Gastroesophageal sphincter (tissue), 3 donors: ENCODE data around the gene ERP44.

Experiments used
- POLR2A ChIP-seq, 2 donors: fragments of 450-650 bp; IDR thresholded peaks; one replicate each; pipeline ENCODE4 v1.6.1; 2017; ENCODE audit warnings: antibody characterized with exemption in 2 of 2, mild to moderate bottlenecking in 2 of 2, moderate library complexity in 1 of 2
- POLR2AphosphoS5 ChIP-seq: sonication (generic); formaldehyde crosslinking; IDR thresholded peaks from one replicate; pipeline ENCODE4 v1.6.1; 2017; ENCODE audit warnings: antibody characterized with exemption
- TF ChIP-seq, protein P1 (sequence below), 4 experiments: fragments of 200-600 bp in 2 of 4; fragments of 450-650 bp in 2 of 4; sonication (generic) in 1 of 4; IDR thresholded peaks; one replicate each; pipeline ENCODE4 v1.5.1; 2017 to 2019; ENCODE audit warnings: antibody characterized with exemption in 4 of 4, mild to moderate bottlenecking in 2 of 4, moderate library complexity in 2 of 4

DNA sequence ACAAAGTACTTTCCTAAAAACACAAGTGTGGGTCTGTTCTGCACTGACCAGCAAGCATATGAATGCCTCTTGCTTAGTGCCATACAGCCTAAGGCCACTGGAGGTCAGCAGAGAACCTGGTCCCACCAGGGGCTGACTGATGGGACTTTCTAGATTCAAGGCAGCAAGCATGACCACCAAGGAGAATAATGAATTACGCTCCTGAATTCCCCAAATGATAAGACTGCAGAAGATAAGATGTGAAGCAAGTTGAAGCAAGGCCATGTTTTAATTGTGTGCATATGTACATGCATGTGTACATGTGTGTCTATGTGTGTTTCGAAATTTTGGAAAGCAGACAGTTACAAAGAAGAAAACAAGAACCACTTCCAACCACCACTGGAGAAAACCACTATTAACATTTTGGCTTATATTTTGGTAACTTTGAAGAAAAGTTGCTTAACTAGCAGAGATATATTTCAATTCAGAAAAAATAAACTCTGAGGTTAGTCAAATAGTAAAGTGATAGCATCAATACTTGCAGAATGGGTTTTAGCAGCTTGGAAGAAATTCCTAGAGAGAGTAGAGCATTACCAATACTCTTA is 70.5 kb downstream of the ERP44 start:
- TF ChIP-seq POLR2AphosphoS5, result no peak
- TF ChIP-seq, protein P1, sequence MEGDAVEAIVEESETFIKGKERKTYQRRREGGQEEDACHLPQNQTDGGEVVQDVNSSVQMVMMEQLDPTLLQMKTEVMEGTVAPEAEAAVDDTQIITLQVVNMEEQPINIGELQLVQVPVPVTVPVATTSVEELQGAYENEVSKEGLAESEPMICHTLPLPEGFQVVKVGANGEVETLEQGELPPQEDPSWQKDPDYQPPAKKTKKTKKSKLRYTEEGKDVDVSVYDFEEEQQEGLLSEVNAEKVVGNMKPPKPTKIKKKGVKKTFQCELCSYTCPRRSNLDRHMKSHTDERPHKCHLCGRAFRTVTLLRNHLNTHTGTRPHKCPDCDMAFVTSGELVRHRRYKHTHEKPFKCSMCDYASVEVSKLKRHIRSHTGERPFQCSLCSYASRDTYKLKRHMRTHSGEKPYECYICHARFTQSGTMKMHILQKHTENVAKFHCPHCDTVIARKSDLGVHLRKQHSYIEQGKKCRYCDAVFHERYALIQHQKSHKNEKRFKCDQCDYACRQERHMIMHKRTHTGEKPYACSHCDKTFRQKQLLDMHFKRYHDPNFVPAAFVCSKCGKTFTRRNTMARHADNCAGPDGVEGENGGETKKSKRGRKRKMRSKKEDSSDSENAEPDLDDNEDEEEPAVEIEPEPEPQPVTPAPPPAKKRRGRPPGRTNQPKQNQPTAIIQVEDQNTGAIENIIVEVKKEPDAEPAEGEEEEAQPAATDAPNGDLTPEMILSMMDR (IDR thresholded peaks at IDR 0.05), result peak; percentile 71 to 90 (median 82)
- TF ChIP-seq POLR2A (IDR thresholded peaks at IDR 0.05), result no peak
